KMS-11 (cell line): ENCODE measurements around the gene CSMD2.

Experiments
- H2AFZ ChIP-seq: fragments of 200-600 bp; sonication (generic); 2 replicates; pipeline ENCODE4 v1.6.1; 2016; ENCODE audit warnings: antibody characterized with exemption, mixed run types, low read depth
- H3K27ac ChIP-seq: fragments of 200-600 bp; sonication (generic); 2 replicates; pipeline ENCODE4 v1.6.1; 2016; ENCODE audit warnings: mild to moderate bottlenecking, mixed run types
- H3K27me3 ChIP-seq: fragments of 200-600 bp; sonication (generic); 2 replicates; pipeline ENCODE4 v1.6.1; 2017; ENCODE audit warnings: mild to moderate bottlenecking, low read depth, mixed run types, moderate library complexity; ENCODE audit not compliant: insufficient read depth
- H3K36me3 ChIP-seq: fragments of 200-600 bp; sonication (generic); 2 replicates; pipeline ENCODE4 v1.6.1; 2017; ENCODE audit warnings: mild to moderate bottlenecking, mixed run types; ENCODE audit not compliant: insufficient read depth
- H3K4me1 ChIP-seq: fragments of 200-600 bp; sonication (generic); 2 replicates; pipeline ENCODE4 v1.6.1; 2016; ENCODE audit warnings: mild to moderate bottlenecking, low read depth, mixed run types; ENCODE audit not compliant: poor library complexity, severe bottlenecking
- H3K4me2 ChIP-seq: fragments of 200-600 bp; sonication (generic); 2 replicates; pipeline ENCODE4 v1.7.0; 2016; ENCODE audit warnings: mild to moderate bottlenecking, mixed run types
- H3K4me3 ChIP-seq: fragments of 200-600 bp; sonication (generic); IDR thresholded peaks from 2 replicates; pipeline ENCODE4 v1.6.1; 2017; ENCODE audit warnings: low read depth, low read length, mixed read lengths; ENCODE audit not compliant: insufficient read depth
- H3K79me2 ChIP-seq: fragments of 200-600 bp; sonication (generic); 2 replicates; pipeline ENCODE4 v1.6.1; 2016; ENCODE audit warnings: low read depth, mixed run types; ENCODE audit not compliant: insufficient read depth
- H3K9ac ChIP-seq: fragments of 200-600 bp; sonication (generic); 2 replicates; pipeline ENCODE4 v1.6.1; 2016; ENCODE audit warnings: mild to moderate bottlenecking, mixed run types
- H4K20me1 ChIP-seq: fragments of 200-600 bp; sonication (generic); 2 replicates; pipeline ENCODE4 v1.6.1; 2016; ENCODE audit warnings: mild to moderate bottlenecking, mixed run types; ENCODE audit not compliant: insufficient read depth
- CTCF ChIP-seq: fragments of 200-600 bp; sonication (generic); conservative IDR thresholded peaks from 2 replicates; pipeline ENCODE4 v1.6.1; 2017; ENCODE audit warnings: low read depth, mild to moderate bottlenecking, antibody characterized with exemption, low read length, moderate library complexity, mixed read lengths

The CSMD2 gene

GRCh38 chr1:33921281-33921680 lies 243.7 kb downstream of the CSMD2 start:
- H3K27ac ChIP-seq: no peak overlapping the region
- H3K4me2 ChIP-seq: no peak overlapping the region
- H2AFZ ChIP-seq: no peak overlapping the region
- no peak overlapping the region for H3K4me3 ChIP-seq
- no peaks in the 10 kb centered on the region for H3K36me3 ChIP-seq
- H3K79me2 ChIP-seq: no peaks in the 10 kb centered on the region
- H3K27me3 ChIP-seq: no peaks in the 10 kb centered on the region
- no peaks in the 10 kb centered on the region for H4K20me1 ChIP-seq
- no peaks in the 10 kb centered on the region for H3K4me1 ChIP-seq
- no peak overlapping the region for H3K9ac ChIP-seq
- TF ChIP-seq CTCF: no peak

- H3K27me3 ChIP-seq: no peaks in the 10 kb centered on the region
Measured at GRCh38 chr1:33918368-33918767, 246.7 kb downstream of the CSMD2 start.

DNA sequence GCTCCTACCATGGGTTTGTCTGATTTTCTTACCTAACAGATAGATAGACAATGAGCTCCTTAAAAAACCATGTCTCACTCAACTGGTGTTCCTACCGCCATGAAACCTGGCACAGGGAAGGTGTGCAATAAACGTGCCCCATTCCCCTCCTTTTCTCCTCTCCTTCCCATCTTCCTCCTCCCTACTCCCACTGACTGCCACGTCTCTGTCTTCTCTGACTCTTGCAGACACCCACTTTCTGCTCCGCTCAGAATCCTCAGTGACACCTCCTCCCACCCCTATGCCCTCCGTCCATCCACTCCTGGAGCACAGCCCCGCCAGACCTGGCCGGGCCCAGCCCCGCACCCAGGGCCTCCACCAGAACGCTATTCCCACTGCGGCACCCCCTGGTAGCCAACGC lies 248.2 kb downstream of the CSMD2 start:
- no peak for TF ChIP-seq CTCF
- H3K36me3 ChIP-seq: no peaks in the 10 kb centered on the region
- H3K4me2 ChIP-seq: no peak overlapping the region
- H3K4me3 ChIP-seq: no peak overlapping the region
- no peak overlapping the region for H3K27ac ChIP-seq
- H3K9ac ChIP-seq: no peak overlapping the region
- H4K20me1 ChIP-seq: no peaks in the 10 kb centered on the region
- H3K27me3 ChIP-seq: no peaks in the 10 kb centered on the region
- no peaks in the 10 kb centered on the region for H3K4me1 ChIP-seq
- H3K79me2 ChIP-seq: no peaks in the 10 kb centered on the region
- no peak overlapping the region for H2AFZ ChIP-seq

More at GRCh38 chr1:33918368-33918767, 246.7 kb downstream of the CSMD2 start:
- Histone ChIP-seq H4K20me1 (no peaks in the 10 kb centered on the region), H3K79me2 (no peaks in the 10 kb centered on the region), H3K36me3 (no peaks in the 10 kb centered on the region), H3K4me1 (no peaks in the 10 kb centered on the region), H3K4me3 (no peak overlapping the region), H3K27ac (no peak overlapping the region), H2AFZ (no peak overlapping the region), H3K9ac (no peak overlapping the region), H3K4me2 (no peak overlapping the region)
- no peak for TF ChIP-seq CTCF

GRCh38 chr1:33914531-33914930 lies 250.5 kb downstream of the CSMD2 start:
- TF ChIP-seq CTCF: no peak
- Histone ChIP-seq H3K27ac (no peak overlapping the region), H3K4me3 (no peak overlapping the region), H3K79me2 (no peaks in the 10 kb centered on the region), H4K20me1 (no peaks in the 10 kb centered on the region), H3K4me2 (no peak overlapping the region), H2AFZ (no peak overlapping the region), H3K9ac (no peak overlapping the region), H3K36me3 (no peaks in the 10 kb centered on the region), H3K27me3 (no peaks in the 10 kb centered on the region), H3K4me1 (no peaks in the 10 kb centered on the region)
